HEK293 (cell line): Measurements from ENCODE around the gene TNS1.

ENCODE experiments used
- CTCF ChIP-seq: fragments of 450-650 bp; formaldehyde crosslinking; IDR thresholded peaks from 2 replicates; pipeline ENCODE4 v1.5.1; 2016; ENCODE audit warnings: missing biosample characterization, missing genetic modification characterization
- KLF10 ChIP-seq: fragments of 450-650 bp; IDR thresholded peaks from 2 replicates; pipeline ENCODE4 v1.5.1; 2018; ENCODE audit warnings: missing biosample characterization, mild to moderate bottlenecking, missing genetic modification characterization
- YY1 ChIP-seq: fragments of 450-650 bp; formaldehyde crosslinking; IDR thresholded peaks from 2 replicates; pipeline ENCODE4 v1.5.1; 2018; ENCODE audit warnings: missing biosample characterization, missing genetic modification characterization
- ZBTB7A ChIP-seq: fragments of 450-650 bp; formaldehyde crosslinking; IDR thresholded peaks from 2 replicates; pipeline ENCODE4 v1.5.1; 2016; ENCODE audit warnings: low read depth, missing biosample characterization, missing genetic modification characterization
- ZIC2 ChIP-seq: fragments of 450-650 bp; formaldehyde crosslinking; IDR thresholded peaks from 2 replicates; pipeline ENCODE4 v1.5.1; 2016; ENCODE audit warnings: missing biosample characterization, missing genetic modification characterization
- ZNF157 ChIP-seq: fragments of 450-650 bp; formaldehyde crosslinking; IDR thresholded peaks from 2 replicates; pipeline ENCODE4 v1.5.1; 2016; ENCODE audit warnings: missing biosample characterization, missing genetic modification characterization
- TF ChIP-seq, protein P1 (sequence below): IDR thresholded peaks from 2 replicates; pipeline ENCODE4 v1.6.1; 2011; ENCODE audit warnings: mild to moderate bottlenecking, low read depth, low read length, borderline replicate concordance

DNA sequence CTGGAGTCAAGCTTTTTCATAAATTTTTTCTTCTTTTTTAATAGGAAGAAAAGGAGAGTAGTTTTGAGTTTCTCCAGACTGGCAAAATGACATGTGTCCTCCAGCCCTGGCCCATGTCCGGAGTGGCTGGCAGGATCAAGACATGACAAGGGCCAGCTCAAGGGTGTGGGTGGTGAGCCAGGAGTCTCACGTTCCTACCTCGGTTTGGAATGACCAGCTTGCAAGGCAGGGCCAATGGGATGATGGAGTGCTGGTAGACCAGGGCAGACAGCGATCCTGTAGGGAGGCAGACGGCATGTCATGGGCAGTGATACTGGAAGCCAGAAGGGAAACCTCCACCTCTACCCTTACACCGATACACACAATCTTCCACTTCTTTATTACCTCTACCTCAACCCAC lies 190.6 kb downstream of the TNS1 start:
- TF ChIP-seq CTCF (tag by site-specific recombination), result no peak
- no peak for TF ChIP-seq KLF10 (tag by site-specific recombination)
- TF ChIP-seq, protein P1, sequence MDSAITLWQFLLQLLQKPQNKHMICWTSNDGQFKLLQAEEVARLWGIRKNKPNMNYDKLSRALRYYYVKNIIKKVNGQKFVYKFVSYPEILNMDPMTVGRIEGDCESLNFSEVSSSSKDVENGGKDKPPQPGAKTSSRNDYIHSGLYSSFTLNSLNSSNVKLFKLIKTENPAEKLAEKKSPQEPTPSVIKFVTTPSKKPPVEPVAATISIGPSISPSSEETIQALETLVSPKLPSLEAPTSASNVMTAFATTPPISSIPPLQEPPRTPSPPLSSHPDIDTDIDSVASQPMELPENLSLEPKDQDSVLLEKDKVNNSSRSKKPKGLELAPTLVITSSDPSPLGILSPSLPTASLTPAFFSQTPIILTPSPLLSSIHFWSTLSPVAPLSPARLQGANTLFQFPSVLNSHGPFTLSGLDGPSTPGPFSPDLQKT, result no peak
- TF ChIP-seq ZIC2 (tag by site-specific recombination), result no peak
- no peak for TF ChIP-seq ZBTB7A (tag by site-specific recombination)
- no peak for TF ChIP-seq YY1
- TF ChIP-seq ZNF157, result no peak
